H9 (cell line): ENCODE results near the gene TARS2. TPM values are rescaled to one million over a fixed set of nuclear protein-coding genes. Genes with fewer than 3 reads are reported as not detected.

Experiments used
- DNase-seq: peaks from one replicate; pipeline ENCODE4 v3.0.0-alpha.2; 2017
- H2AFZ ChIP-seq: one replicate; pipeline ENCODE4 v1.6.1; 2013; ENCODE audit warnings: mild to moderate bottlenecking, low read length, control low read depth, moderate library complexity
- H2AK5ac ChIP-seq: 2 replicates; pipeline ENCODE4 v1.6.1; 2013; ENCODE audit warnings: low read length, control low read depth, mixed read lengths; ENCODE audit not compliant: insufficient read length
- H2BK120ac ChIP-seq: one replicate; pipeline ENCODE4 v1.6.1; 2013; ENCODE audit warnings: low read depth, mild to moderate bottlenecking, low read length, control low read depth, inconsistent platforms; ENCODE audit not compliant: poor library complexity, severe bottlenecking
- H2BK12ac ChIP-seq: 2 replicates; pipeline ENCODE4 v1.6.1; 2013; ENCODE audit warnings: low read length, control low read depth, mixed read lengths, low read depth; ENCODE audit not compliant: insufficient read length
- H2BK15ac ChIP-seq: 2 replicates; pipeline ENCODE4 v1.6.1; 2013; ENCODE audit warnings: low read depth, low read length, control low read depth
- H2BK20ac ChIP-seq: one replicate; pipeline ENCODE4 v1.6.1; 2013; ENCODE audit warnings: low read depth, mild to moderate bottlenecking, low read length, control low read depth, inconsistent platforms; ENCODE audit not compliant: poor library complexity, severe bottlenecking
- H2BK5ac ChIP-seq: 2 replicates; pipeline ENCODE4 v1.6.1; 2013; ENCODE audit warnings: low read length, control low read depth, mixed read lengths; ENCODE audit not compliant: insufficient read length
- H3K14ac ChIP-seq: 2 replicates; pipeline ENCODE4 v1.6.1; 2013; ENCODE audit warnings: low read length, control low read depth; ENCODE audit not compliant: insufficient read depth
- H3K18ac ChIP-seq: 2 replicates; pipeline ENCODE4 v1.6.1; 2013; ENCODE audit warnings: low read depth, mild to moderate bottlenecking, mixed read lengths, low read length, control low read depth; ENCODE audit not compliant: insufficient read length
- H3K23ac ChIP-seq: 2 replicates; pipeline ENCODE4 v1.6.1; 2013; ENCODE audit warnings: low read length, control low read depth, mixed read lengths, low read depth; ENCODE audit not compliant: insufficient read length
- H3K23me2 ChIP-seq: 2 replicates; pipeline ENCODE4 v1.6.1; 2013; ENCODE audit warnings: low read depth, mild to moderate bottlenecking, mixed read lengths, low read length, control low read depth; ENCODE audit not compliant: insufficient read length, poor library complexity, severe bottlenecking
- H3K27ac ChIP-seq: 2 replicates; pipeline ENCODE4 v1.5.1; 2013; ENCODE audit warnings: low read length, control low read depth, mixed read lengths, low read depth; ENCODE audit not compliant: insufficient read length
- H3K27me3 ChIP-seq: 2 replicates; pipeline ENCODE4 v1.6.1; 2013; ENCODE audit warnings: low read length, control low read depth, inconsistent platforms; ENCODE audit not compliant: insufficient read depth
- H3K4ac ChIP-seq: 2 replicates; pipeline ENCODE4 v1.6.1; 2013; ENCODE audit warnings: low read depth, mild to moderate bottlenecking, control low read depth, inconsistent platforms, low read length, moderate library complexity
- H3K4me1 ChIP-seq: 2 replicates; pipeline ENCODE4 v1.6.1; 2013; ENCODE audit warnings: low read length, control low read depth, inconsistent platforms; ENCODE audit not compliant: insufficient read depth
- H3K4me2 ChIP-seq: 2 replicates; pipeline ENCODE4 v1.6.1; 2013; ENCODE audit warnings: low read length, control low read depth, mixed read lengths; ENCODE audit not compliant: insufficient read length, insufficient read depth
- H3K56ac ChIP-seq: 2 replicates; pipeline ENCODE4 v1.6.1; 2013; ENCODE audit warnings: low read depth, mild to moderate bottlenecking, mixed read lengths, low read length, control low read depth; ENCODE audit not compliant: insufficient read length
- H3K79me1 ChIP-seq: 2 replicates; pipeline ENCODE4 v1.6.1; 2013; ENCODE audit warnings: low read depth, mild to moderate bottlenecking, moderate library complexity, low read length, control low read depth, inconsistent platforms; ENCODE audit not compliant: insufficient read depth, poor library complexity, severe bottlenecking
- H3K79me2 ChIP-seq: 2 replicates; pipeline ENCODE4 v1.6.1; 2013; ENCODE audit warnings: low read length, control low read depth, inconsistent platforms; ENCODE audit not compliant: insufficient read depth
- H3K9ac ChIP-seq: 2 replicates; pipeline ENCODE4 v1.6.1; 2013; ENCODE audit warnings: low read length, control low read depth, mixed read lengths; ENCODE audit not compliant: insufficient read length; ENCODE audit errors: extremely low read depth
- H3K9me3 ChIP-seq: one replicate; pipeline ENCODE4 v1.6.1; 2013; ENCODE audit warnings: low read depth, low read length, inconsistent platforms; ENCODE audit not compliant: control insufficient read depth
- H3T11ph ChIP-seq: one replicate; pipeline ENCODE4 v1.6.1; 2013; ENCODE audit warnings: mild to moderate bottlenecking, low read length, control low read depth, inconsistent platforms
- H4K20me1 ChIP-seq: one replicate; pipeline ENCODE4 v1.6.1; 2013; ENCODE audit not compliant: control insufficient read depth, insufficient read length, insufficient read depth
- H4K5ac ChIP-seq: 2 replicates; pipeline ENCODE4 v1.6.1; 2013; ENCODE audit warnings: low read depth, mild to moderate bottlenecking, mixed read lengths, low read length, control low read depth; ENCODE audit not compliant: insufficient read length
- H4K8ac ChIP-seq: replicated peaks from 2 replicates; pipeline ENCODE4 v1.6.1; 2013; ENCODE audit warnings: low read length, control low read depth, mixed read lengths, low read depth; ENCODE audit not compliant: insufficient read length
- H4K91ac ChIP-seq: 2 replicates; pipeline ENCODE4 v1.6.1; 2013; ENCODE audit warnings: low read depth, mild to moderate bottlenecking, moderate library complexity, mixed read lengths, low read length, control low read depth; ENCODE audit not compliant: insufficient read length
- H3K27ac Mint-ChIP-seq, 3 experiments: 2 replicates in 2 of 3; 3 replicates in 1 of 3; pipeline ENCODE4 v1.8.0; 2020 to 2021; ENCODE audit warnings: mixed read lengths in 3 of 3, mild to moderate bottlenecking in 1 of 3, moderate library complexity in 1 of 3
- H3K27me3 Mint-ChIP-seq: 2 replicates; pipeline ENCODE4 v1.8.0; 2021; ENCODE audit warnings: low read depth, mild to moderate bottlenecking, moderate library complexity, mixed read lengths
- H3K36me3 Mint-ChIP-seq, 3 experiments: 2 replicates in 2 of 3; 3 replicates in 1 of 3; pipeline ENCODE4 v1.8.0; 2020 to 2021; ENCODE audit warnings: low read depth in 3 of 3, mixed read lengths in 3 of 3; ENCODE audit not compliant: insufficient read depth in 1 of 3
- H3K4me1 Mint-ChIP-seq, 2 experiments: 2 replicates each; pipeline ENCODE4 v1.8.0; 2020; ENCODE audit warnings: mixed read lengths in 2 of 2
- H3K4me3 Mint-ChIP-seq, 2 experiments: 2 replicates in 1 of 2; 3 replicates in 1 of 2; pipeline ENCODE4 v1.8.0; 2020 to 2021; ENCODE audit warnings: mild to moderate bottlenecking in 2 of 2, mixed read lengths in 2 of 2, moderate library complexity in 1 of 2
- H3K9me3 Mint-ChIP-seq, 2 experiments: 2 replicates in 1 of 2; 3 replicates in 1 of 2; pipeline ENCODE4 v1.8.0; 2020; ENCODE audit warnings: mild to moderate bottlenecking in 2 of 2, mixed read lengths in 2 of 2, moderate library complexity in 1 of 2
- WGBS: extraction: QIAGEN DNeasy Blood & Tissue Kit; methylation state at CpG from one replicate; pipeline ENCODE4 v1.1.7; 2013; ENCODE audit warnings: missing lambda C conversion rate, low lambda C conversion rate, mixed read lengths; ENCODE audit not compliant: insufficient read length; ENCODE audit errors: extremely low coverage; 5-methylcytosine and 5-hydroxymethylcytosine counted together
- total RNA-seq: library from RNA; stranded (reverse); gene quantifications from 2 replicates; pipeline ENCODE4 v1.2.1, GENCODE V29; 2021
- TF ChIP-seq, protein P1 (sequence below): fragments of 200-600 bp; sonication (generic); conservative IDR thresholded peaks from 3 replicates; pipeline ENCODE4 v1.8.0; 2021; ENCODE audit warnings: antibody characterized with exemption, mild to moderate bottlenecking

The TARS2 gene
- total RNA-seq, 1 experiment from 2014 or later: 36.5 TPM

- no peaks in the 10 kb centered on the region; a peak in 1 of 5 replicates for H3K9me3 Mint-ChIP-seq
- H3K36me3 Mint-ChIP-seq: peaks cover 29 to 70% (median 67%) of the 10 kb centered on the region in 3 experiments; a peak in 6 of 7 replicates
- no peak overlapping the region for H2BK15ac ChIP-seq
- WGBS: no CpG with 5 or more reads among the region's 10 CpGs
- TF ChIP-seq, protein P1, sequence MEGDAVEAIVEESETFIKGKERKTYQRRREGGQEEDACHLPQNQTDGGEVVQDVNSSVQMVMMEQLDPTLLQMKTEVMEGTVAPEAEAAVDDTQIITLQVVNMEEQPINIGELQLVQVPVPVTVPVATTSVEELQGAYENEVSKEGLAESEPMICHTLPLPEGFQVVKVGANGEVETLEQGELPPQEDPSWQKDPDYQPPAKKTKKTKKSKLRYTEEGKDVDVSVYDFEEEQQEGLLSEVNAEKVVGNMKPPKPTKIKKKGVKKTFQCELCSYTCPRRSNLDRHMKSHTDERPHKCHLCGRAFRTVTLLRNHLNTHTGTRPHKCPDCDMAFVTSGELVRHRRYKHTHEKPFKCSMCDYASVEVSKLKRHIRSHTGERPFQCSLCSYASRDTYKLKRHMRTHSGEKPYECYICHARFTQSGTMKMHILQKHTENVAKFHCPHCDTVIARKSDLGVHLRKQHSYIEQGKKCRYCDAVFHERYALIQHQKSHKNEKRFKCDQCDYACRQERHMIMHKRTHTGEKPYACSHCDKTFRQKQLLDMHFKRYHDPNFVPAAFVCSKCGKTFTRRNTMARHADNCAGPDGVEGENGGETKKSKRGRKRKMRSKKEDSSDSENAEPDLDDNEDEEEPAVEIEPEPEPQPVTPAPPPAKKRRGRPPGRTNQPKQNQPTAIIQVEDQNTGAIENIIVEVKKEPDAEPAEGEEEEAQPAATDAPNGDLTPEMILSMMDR: no peak
- no peaks in the 10 kb centered on the region for H3K79me2 ChIP-seq
- no peaks in the 10 kb centered on the region for H3K27me3 Mint-ChIP-seq
- no peak overlapping the region for H3K4ac ChIP-seq
- no peak overlapping the region for H2BK5ac ChIP-seq
- no peak overlapping the region for H3K14ac ChIP-seq
- H4K8ac ChIP-seq: no peak overlapping the region
- no peak overlapping the region for H3K9ac ChIP-seq
- no peaks in the 10 kb centered on the region for H3K4me1 Mint-ChIP-seq
- no peak overlapping the region for H4K91ac ChIP-seq
- H3K27ac Mint-ChIP-seq: peak overlapping the region in 2 of 3 experiments; percentile 19 to 70; a peak in 1 of 7 replicates
- no peaks in the 10 kb centered on the region for H3K4me1 ChIP-seq
- H3K23ac ChIP-seq: no peak overlapping the region
- no peaks in the 10 kb centered on the region for H3K9me3 ChIP-seq
- H2AFZ ChIP-seq: no peak overlapping the region
- no peaks in the 10 kb centered on the region for H4K20me1 ChIP-seq
- H2AK5ac ChIP-seq: no peak overlapping the region
- H3K4me3 Mint-ChIP-seq: no peak overlapping the region
- no peak overlapping the region for H3K27ac ChIP-seq
- H3K79me1 ChIP-seq: no peaks in the 10 kb centered on the region
- H3T11ph ChIP-seq: no peak overlapping the region
- no peak overlapping the region for H2BK120ac ChIP-seq
- DNase-seq: no peak
- no peak overlapping the region for H2BK12ac ChIP-seq
- no peak overlapping the region for H2BK20ac ChIP-seq
- no peaks in the 10 kb centered on the region for H3K27me3 ChIP-seq
- no peak overlapping the region for H3K4me2 ChIP-seq
- H3K56ac ChIP-seq: no peak overlapping the region
- H3K18ac ChIP-seq: no peak overlapping the region
- no peak overlapping the region for H4K5ac ChIP-seq
- H3K23me2 ChIP-seq: no peaks in the 10 kb centered on the region
These were observed 11.1 kb downstream of the TARS2 start for GRCh38 chr1:150498342-150498741.
